HFFc6 (cell line): ENCODE results near the gene AUTS2. TPM values are rescaled to one million over a fixed set of nuclear protein-coding genes. Genes with fewer than 3 reads are reported as not detected.

ENCODE experiments used
- DNase-seq: peaks from one replicate; pipeline ENCODE4 v3.0.0-alpha.2; 2018
- H3K27ac Mint-ChIP-seq: 2 replicates; pipeline ENCODE4 v1.8.0; 2020; ENCODE audit warnings: mild to moderate bottlenecking, mixed read lengths
- H3K27me3 Mint-ChIP-seq: 2 replicates; pipeline ENCODE4 v1.8.0; 2021; ENCODE audit warnings: mild to moderate bottlenecking, moderate library complexity, mixed read lengths; ENCODE audit not compliant: insufficient read depth
- H3K36me3 Mint-ChIP-seq: 2 replicates; pipeline ENCODE4 v1.8.0; 2021; ENCODE audit warnings: low read depth, mixed read lengths
- H3K4me1 Mint-ChIP-seq: 2 replicates; pipeline ENCODE4 v1.8.0; 2020; ENCODE audit warnings: low read depth, mixed read lengths
- H3K4me3 Mint-ChIP-seq: 2 replicates; pipeline ENCODE4 v1.8.0; 2020; ENCODE audit warnings: mild to moderate bottlenecking, moderate library complexity, mixed read lengths
- H3K9me3 Mint-ChIP-seq: 2 replicates; pipeline ENCODE4 v1.8.0; 2020; ENCODE audit warnings: mild to moderate bottlenecking, mixed read lengths
- total RNA-seq, 6 experiments: library from RNA; stranded (reverse); fragmentation: NEBNext Ultra II Directional; extraction: Animal tissue kit (Norgen Biotek cat#: 25700); gene quantifications; 2 replicates in 1 of 6; 3 replicates in 5 of 6; pipeline ENCODE4 v1.2.3, GENCODE V29; 2021
- TF ChIP-seq, protein P1 (sequence below): fragments of 200-600 bp; sonication (generic); IDR thresholded peaks from 2 replicates; pipeline ENCODE4 v1.5.0; 2021; ENCODE audit warnings: antibody characterized with exemption, mild to moderate bottlenecking

AUTS2 gene
- total RNA-seq, 6 experiments from 2014 or later: 0.02 to 0.19 (median 0.16) TPM; not detected in 2

- no peak for DNase-seq
- Mint-ChIP-seq H3K9me3 (peaks cover 69% of the 10 kb centered on the region), H3K4me3 (no peak overlapping the region), H3K36me3 (no peaks in the 10 kb centered on the region), H3K4me1 (no peaks in the 10 kb centered on the region), H3K27ac (no peak overlapping the region), H3K27me3 (no peaks in the 10 kb centered on the region)
- TF ChIP-seq, protein P1, sequence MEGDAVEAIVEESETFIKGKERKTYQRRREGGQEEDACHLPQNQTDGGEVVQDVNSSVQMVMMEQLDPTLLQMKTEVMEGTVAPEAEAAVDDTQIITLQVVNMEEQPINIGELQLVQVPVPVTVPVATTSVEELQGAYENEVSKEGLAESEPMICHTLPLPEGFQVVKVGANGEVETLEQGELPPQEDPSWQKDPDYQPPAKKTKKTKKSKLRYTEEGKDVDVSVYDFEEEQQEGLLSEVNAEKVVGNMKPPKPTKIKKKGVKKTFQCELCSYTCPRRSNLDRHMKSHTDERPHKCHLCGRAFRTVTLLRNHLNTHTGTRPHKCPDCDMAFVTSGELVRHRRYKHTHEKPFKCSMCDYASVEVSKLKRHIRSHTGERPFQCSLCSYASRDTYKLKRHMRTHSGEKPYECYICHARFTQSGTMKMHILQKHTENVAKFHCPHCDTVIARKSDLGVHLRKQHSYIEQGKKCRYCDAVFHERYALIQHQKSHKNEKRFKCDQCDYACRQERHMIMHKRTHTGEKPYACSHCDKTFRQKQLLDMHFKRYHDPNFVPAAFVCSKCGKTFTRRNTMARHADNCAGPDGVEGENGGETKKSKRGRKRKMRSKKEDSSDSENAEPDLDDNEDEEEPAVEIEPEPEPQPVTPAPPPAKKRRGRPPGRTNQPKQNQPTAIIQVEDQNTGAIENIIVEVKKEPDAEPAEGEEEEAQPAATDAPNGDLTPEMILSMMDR: no peak
Observed at GRCh38 chr7:70573696-70574095, 975.4 kb downstream of the AUTS2 start.

DNA sequence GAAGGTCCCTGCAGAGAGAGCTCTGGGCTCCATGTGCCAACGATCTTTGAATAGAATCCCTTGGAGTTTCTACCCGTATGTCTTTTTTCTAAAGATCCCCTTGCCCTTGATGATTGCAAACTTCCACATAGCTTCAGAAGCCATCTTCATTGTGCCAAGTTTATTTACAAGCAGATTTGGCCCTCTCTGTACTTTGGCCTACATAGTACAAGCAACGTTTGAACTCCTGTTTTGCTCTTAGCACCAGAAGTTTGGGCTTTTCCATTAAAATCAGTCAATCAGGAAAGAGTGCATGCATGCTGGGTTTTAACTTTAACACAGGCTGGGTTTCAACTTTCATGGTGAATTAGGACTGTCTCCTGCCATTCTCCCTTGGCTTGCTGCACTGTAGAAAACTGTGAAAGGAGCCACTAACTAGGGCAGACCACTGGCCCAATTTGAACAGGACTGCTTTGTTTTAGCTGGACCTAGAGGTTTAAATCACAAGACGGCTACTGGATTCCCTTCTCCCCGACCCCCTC lies 976.1 kb downstream of the AUTS2 start:
- Mint-ChIP-seq H3K27ac (no peak overlapping the region), H3K36me3 (no peaks in the 10 kb centered on the region), H3K4me3 (no peak overlapping the region), H3K27me3 (no peaks in the 10 kb centered on the region), H3K9me3 (peaks cover 66% of the 10 kb centered on the region), H3K4me1 (no peaks in the 10 kb centered on the region)
- DNase-seq: no peak
- TF ChIP-seq, protein P1: no peak

- Mint-ChIP-seq H3K27me3 (no peaks in the 10 kb centered on the region), H3K4me1 (no peaks in the 10 kb centered on the region), H3K36me3 (no peaks in the 10 kb centered on the region), H3K4me3 (no peak overlapping the region), H3K9me3 (peaks cover 69% of the 10 kb centered on the region), H3K27ac (no peak overlapping the region)
- TF ChIP-seq, protein P1: no peak
- DNase-seq: no peak
Observed at GRCh38 chr7:70574970-70575799, 976.9 kb downstream of the AUTS2 start.

DNA sequence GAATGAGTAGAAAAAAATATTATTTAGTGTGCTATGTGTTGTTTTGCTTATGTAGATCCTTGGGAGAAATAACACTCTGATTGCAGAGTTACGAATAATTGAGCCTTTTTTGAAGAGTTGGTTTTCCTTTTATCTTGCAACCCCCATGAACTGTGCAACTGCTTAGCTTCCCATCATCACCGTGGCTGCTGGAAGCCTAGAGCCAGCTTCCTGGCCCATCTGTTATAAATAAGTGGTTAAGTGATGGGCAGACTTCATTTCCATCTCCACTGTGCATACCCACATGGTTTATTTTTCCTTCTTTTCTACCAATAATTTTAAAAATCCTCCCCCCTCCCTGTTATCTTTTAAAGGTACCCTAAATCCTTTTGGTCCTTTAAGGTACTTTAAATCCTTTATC lies 978.8 kb downstream of the AUTS2 start:
- Mint-ChIP-seq H3K36me3 (no peaks in the 10 kb centered on the region), H3K27ac (no peak overlapping the region), H3K9me3 (peaks cover 59% of the 10 kb centered on the region), H3K27me3 (no peaks in the 10 kb centered on the region), H3K4me1 (no peaks in the 10 kb centered on the region), H3K4me3 (no peak overlapping the region)
- TF ChIP-seq, protein P1: no peak
- no peak for DNase-seq

DNA sequence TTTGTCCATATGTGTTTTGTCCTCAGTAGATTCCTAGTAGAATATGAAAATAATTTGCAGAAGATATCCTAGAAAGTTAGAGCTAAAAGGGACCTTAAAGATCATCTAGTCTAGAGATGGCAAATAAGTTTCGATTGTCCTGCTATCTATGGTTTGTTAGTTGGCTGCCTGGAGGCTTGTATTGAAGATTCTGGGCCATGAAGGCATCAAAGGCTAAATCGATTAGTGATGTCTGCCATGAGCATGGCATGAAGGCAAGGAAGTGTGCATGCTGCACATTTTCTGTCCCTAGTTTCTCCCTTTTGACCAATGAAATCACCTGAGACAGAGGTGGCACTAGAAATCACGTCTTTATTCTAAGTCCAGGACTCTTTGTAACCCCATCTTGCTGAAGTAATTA lies 979.9 kb downstream of the AUTS2 start:
- Mint-ChIP-seq H3K4me3 (no peak overlapping the region), H3K36me3 (no peaks in the 10 kb centered on the region; the same call in 1 of the 2 replicates), H3K27ac (no peak overlapping the region), H3K27me3 (no peaks in the 10 kb centered on the region), H3K9me3 (peaks cover 52% of the 10 kb centered on the region), H3K4me1 (no peaks in the 10 kb centered on the region)
- no peak for DNase-seq
- TF ChIP-seq, protein P1: no peak
